IPS DF 4.7 (cell line): Measurements from ENCODE around the gene PLIN4.
"Not testable (repeated sequence)": the region's sequence is repeated elsewhere in the genome, so short reads cannot be mapped to it uniquely, and the experiment has no call there.

Experiments used
- DNase-seq: peaks from one replicate; pipeline ENCODE4 v3.0.0-alpha.2; 2013; ENCODE audit warnings: low spot score; ENCODE audit errors: extremely low read depth

Gene PLIN4

GRCh38 chr19:4548238-4548584, 29.9 kb upstream of the PLIN4 start:
- DNase-seq = no peak

GRCh38 chr19:4547303-4548237, 29.3 kb upstream of the PLIN4 start:
- DNase-seq = no peak

GRCh38 chr19:4543842-4544647, 25.8 kb upstream of the PLIN4 start:
- no peak for DNase-seq

GRCh38 chr19:4542896-4543841, 24.9 kb upstream of the PLIN4 start:
- no peak for DNase-seq

GRCh38 chr19:4541806-4542145, 23.5 kb upstream of the PLIN4 start:
- not testable (repeated sequence) for DNase-seq

GRCh38 chr19:4541114-4541805, 23.0 kb upstream of the PLIN4 start:
- no peak for DNase-seq

GRCh38 chr19:4539693-4540581, 21.7 kb upstream of the PLIN4 start, which contains the start of gene LRG1:
Gene LRG1 (minus strand): TSS chr19:4540036. CDS start chr19:4540013, 23 bp downstream.
- DNase-seq = no peak

GRCh38 chr19:4539169-4539692, 20.9 kb upstream of the PLIN4 start:
- DNase-seq = no peak

- no peak for DNase-seq
Observed at GRCh38 chr19:4538601-4538954, 20.3 kb upstream of the PLIN4 start.

GRCh38 chr19:4537953-4538600, 19.8 kb upstream of the PLIN4 start:
- DNase-seq = no peak

GRCh38 chr19:4536798-4537197, 18.5 kb upstream of the PLIN4 start:
- DNase-seq = no peak

GRCh38 chr19:4534836-4535658, 16.8 kb upstream of the PLIN4 start, which contains the start of gene PLIN5:
Gene PLIN5 (minus strand): TSS chr19:4535224. CDS start chr19:4534074, 1,150 bp downstream.
- DNase-seq = no peak

GRCh38 chr19:4533835-4534424, 15.6 kb upstream of the PLIN4 start:
- DNase-seq = no peak

GRCh38 chr19:4533334-4533733, 15.0 kb upstream of the PLIN4 start:
- DNase-seq = no peak

- DNase-seq = no peak
Observed at GRCh38 chr19:4531562-4532165, 13.4 kb upstream of the PLIN4 start.

GRCh38 chr19:4529924-4530522, 11.7 kb upstream of the PLIN4 start:
- DNase-seq = no peak

GRCh38 chr19:4528843-4529242, 10.6 kb upstream of the PLIN4 start:
- DNase-seq = no peak
